HG03135 (cell line): ENCODE results near the gene HMX2.

ENCODE experiments used
- ATAC-seq: cut with Tn5 transposase; IDR thresholded peaks from one replicate; pipeline ENCODE4 v1.9.1; 2021; ENCODE audit warnings: mild to moderate bottlenecking, moderate library complexity; ENCODE audit not compliant: unreplicated experiment

Gene HMX2

DNA sequence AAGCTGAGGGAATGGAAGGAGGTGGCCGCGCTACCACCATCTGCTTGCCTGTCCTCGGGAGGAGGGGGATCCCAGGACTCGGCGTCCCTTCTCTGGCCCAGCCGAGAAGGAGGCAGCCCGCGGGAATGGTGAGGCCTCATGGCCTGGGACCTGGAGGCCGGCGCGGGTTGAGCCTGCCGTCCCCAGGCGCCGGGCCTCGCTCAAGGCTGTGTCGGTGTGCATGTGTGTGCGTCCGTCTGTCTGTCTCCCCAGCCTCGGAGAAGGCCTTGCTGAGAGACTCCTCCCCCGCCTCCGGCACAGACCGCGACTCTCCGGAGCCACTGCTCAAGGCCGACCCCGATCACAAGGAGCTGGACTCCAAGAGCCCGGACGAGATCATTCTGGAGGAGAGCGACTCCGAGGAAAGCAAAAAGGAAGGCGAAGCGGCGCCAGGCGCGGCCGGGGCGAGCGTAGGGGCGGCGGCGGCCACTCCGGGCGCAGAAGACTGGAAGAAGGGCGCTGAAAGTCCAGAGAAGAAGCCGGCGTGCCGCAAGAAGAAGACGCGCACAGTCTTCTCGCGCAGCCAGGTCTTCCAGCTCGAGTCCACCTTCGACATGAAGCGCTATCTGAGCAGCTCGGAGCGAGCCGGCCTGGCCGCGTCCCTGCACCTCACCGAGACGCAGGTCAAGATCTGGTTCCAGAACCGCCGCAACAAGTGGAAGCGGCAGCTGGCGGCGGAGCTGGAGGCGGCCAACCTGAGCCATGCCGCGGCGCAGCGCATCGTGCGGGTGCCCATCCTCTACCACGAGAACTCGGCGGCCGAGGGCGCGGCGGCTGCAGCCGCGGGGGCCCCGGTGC, 10.9 kb upstream of the HMX2 start:
- no peak for ATAC-seq

GRCh38 chr10:123139165-123139520, 8.8 kb upstream of the HMX2 start:
- ATAC-seq, result no peak

GRCh38 chr10:123139521-123140163, 8.3 kb upstream of the HMX2 start:
- ATAC-seq, result no peak

GRCh38 chr10:123140164-123140982, 7.6 kb upstream of the HMX2 start:
- ATAC-seq, result no peak

- ATAC-seq, result no peak
Measured at GRCh38 chr10:123140983-123141390, 6.9 kb upstream of the HMX2 start.

- no peak for ATAC-seq
Measured at GRCh38 chr10:123141791-123142700, 5.9 kb upstream of the HMX2 start.

GRCh38 chr10:123142701-123143161, 5.2 kb upstream of the HMX2 start:
- no peak for ATAC-seq

GRCh38 chr10:123143162-123143824, 4.6 kb upstream of the HMX2 start:
- no peak for ATAC-seq

GRCh38 chr10:123143825-123144168, 4.1 kb upstream of the HMX2 start:
- no peak for ATAC-seq

DNA sequence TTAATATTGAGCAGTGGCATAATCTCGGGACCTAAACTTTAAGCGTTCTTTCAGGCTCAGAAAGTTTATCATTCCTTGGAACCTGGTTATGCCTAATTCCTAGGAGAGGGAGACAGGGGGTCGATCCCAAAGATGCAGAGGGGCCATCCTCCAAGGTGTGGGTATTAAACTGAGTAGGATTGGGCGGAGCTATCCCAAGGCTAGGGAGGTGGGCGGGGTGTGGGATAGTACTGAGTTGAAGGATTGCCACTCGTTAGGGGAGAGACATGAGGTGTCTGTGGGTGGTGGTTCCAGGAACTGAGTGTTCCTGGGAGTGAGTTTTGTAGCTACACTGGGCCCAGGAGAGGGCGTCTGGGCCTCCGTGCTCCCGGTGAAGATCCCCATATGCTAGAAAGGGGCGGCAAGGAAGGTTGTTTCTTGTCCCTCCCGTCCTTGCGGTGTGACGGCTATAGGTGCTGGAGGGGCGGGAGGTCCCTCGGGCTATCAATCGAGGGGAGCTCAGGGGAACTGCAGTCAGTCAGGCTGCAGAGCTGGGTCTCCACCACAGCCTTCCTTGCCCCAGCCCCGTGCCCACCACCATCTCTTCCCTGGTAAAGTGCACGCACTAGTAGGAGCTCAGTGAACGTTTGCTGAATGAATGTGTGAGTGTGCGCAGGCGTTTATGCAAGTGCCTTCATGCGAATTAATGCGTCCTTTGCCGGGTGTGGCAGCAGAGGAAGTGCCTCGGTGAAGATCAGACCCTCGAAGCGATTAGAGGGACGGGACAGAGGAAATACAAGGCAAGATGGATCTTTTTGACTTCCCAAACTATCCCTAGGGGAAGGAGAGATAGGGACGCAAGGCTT, 3.0 kb upstream of the HMX2 start:
- no peak for ATAC-seq

- ATAC-seq, result no peak
Measured at GRCh38 chr10:123145542-123146012, 2.4 kb upstream of the HMX2 start.

DNA sequence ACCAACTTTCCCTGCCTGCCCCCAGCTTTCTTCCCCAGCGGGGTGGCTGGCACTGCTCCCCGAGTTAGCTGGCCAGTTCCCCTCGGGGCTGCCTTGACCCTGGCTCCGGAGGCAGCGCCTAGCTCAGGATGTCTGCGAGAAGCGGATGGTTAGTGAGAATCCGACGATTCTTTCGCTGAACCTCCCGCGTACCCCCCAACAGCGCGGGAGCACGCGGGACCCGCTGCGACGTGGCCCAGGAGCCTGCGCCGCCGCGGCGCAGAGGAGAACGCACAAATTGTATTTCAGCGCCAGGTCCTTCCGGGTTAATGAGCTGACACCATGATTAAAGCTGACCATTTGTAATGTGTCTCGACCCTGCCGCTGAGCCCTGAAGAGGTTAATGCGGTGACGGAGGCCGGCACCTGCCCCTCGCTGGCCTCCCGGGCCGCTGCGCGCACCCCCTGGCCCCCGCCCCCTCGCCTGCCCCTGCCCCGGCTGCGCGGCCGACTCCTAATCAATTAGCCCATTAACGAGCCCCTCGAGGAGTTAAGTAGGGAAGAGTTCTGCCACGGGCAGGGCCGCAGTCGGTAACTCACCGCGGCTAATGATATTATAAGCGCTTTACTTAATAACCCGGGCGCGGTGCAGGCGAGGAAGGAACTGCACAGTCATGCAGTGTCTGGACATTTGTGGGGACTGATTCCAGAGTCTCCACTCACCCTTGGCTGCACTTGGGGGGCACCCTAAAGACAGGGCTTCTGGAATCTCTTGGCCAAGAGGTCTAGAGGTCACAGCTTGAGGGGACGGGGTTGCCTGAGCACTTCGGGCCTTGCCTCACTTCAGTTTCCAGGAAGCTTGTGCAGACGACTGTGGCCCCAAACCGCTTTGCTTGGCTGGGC, 1.7 kb upstream of the HMX2 start:
- ATAC-seq, result no peak

DNA sequence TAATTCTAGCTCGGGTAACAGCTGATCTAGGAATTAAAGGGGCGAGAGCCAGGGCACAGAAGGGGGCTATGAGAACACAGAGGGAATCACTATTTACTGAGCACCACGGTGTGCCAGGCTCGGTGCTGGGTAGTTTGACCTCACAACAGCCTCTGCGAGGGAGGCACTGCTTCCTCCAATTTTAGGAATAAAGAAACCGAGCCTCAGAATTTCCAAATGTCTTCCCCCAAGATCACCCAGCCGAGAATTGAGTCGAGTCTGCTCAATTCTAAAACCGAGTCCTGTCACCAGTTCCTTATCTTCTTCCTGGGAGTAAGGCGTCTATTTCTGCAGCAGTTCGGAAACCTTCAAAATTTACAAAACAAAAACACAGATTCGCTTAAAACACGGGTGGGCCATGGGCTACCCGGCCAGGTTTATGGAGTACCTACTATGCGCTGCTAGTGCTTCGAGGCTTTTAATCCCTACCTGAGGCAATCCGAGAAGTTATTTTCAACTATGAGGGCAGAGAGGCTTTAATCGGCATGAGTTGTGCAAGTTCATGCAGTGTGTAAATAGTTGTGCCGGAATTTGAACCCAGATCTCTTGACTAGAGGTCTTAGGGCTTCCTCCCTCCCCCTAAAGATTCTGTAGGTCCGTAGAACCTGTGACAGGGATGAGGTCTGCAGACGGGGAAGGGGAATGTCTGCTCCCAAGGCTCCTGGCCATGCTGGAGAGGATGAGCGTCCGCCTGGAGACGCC, 872 bp upstream of the HMX2 start:
- ATAC-seq, result no peak

DNA sequence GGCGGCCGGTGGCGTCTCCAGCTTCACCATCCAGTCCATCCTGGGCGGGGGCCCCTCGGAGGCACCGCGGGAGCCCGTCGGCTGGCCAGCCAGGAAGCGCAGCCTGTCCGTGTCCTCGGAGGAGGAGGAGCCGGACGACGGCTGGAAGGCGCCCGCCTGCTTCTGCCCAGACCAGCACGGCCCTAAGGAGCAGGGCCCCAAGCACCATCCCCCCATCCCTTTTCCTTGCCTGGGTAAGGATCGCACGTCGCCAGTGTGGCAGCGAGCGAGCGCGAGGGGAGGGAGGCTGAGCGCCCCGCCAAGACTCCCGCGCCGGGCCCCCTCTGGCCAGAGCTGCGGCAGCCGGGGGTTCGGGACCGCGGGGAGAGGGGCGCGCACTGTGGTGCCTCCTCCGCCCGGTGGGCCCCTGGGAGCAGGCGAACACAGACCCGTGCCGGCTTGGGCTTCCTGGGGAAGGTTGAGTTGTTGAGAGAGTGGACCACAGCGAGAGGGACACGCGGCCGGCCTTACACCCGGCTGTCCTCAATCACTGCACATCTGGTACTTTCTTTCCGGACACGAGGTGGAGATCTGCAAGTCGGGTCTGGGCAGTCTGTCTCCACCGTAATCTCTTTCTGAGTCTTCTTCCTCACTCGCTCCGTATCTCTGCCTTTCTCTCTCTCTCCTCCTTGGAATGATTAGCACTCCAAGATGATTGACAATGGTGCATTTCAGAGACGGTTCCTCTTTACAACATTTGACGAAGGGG, 652 bp downstream of the HMX2 start:
- ATAC-seq, result no peak

- ATAC-seq, result no peak
Measured at GRCh38 chr10:123149162-123149567, 1.2 kb downstream of the HMX2 start.

- no peak for ATAC-seq
Measured at GRCh38 chr10:123149568-123150270, 1.8 kb downstream of the HMX2 start.
